Measurements from ENCODE around the gene LIPA.

DNA sequence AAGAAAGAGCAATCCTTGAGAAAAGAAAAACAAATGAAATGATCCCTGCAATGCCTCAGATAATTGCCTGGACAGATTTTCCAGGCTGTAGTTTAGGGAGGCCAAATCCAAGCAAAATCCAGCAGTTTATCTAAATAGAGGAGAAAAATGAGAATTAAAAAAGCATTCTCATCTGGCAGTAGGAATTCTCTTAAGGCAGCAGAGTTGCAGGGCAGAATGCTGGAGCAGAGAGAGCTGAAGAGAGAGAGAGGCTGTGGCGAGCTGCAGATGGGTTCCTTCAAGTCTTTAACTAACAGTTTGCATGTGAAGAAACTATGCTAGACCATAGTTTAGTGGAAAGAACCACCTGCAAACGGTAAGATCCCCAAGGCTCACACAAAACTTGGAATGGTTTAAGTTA, 6.0 kb upstream of the LIPA start:
- TF ChIP-seq POLR2A (IDR thresholded peaks at IDR 0.05; ENCODE audit: low read length) (no peak), GATA1 (IDR thresholded peaks at IDR 0.05; ENCODE audit: low read depth, low read length) (no peak)
